CD4-positive, alpha-beta memory T cell (primary cell): ENCODE data around the gene ANKRD33B. TPM values are rescaled to one million over a fixed set of nuclear protein-coding genes. Genes with fewer than 3 reads are reported as not detected.
"Not testable (repeated sequence)": the region's sequence is repeated elsewhere in the genome, so short reads cannot be mapped to it uniquely, and the experiment has no call there.

Source experiments
- CTCF ChIA-PET: fragments of 350-600 bp; sonication (Branson Sonifier 250); formaldehyde crosslinking; loops from one replicate; lab custom pipeline; 2021; ENCODE audit warnings: inconsistent platforms; ENCODE audit not compliant: partially characterized antibody; lab: Charles Lee
- POLR2A ChIA-PET: fragments of 350-600 bp; sonication (Branson Sonifier 250); formaldehyde crosslinking; loops from one replicate; lab custom pipeline; 2021; ENCODE audit not compliant: partially characterized antibody; lab: Charles Lee
- DNase-seq, 5 donors: peaks; one replicate each; pipeline versions ENCODE4 v3.0.0 to v3.0.0-alpha.2; 2020 to 2022; ENCODE audit warnings: mixed read lengths in 1 of 5
- H3K27ac ChIP-seq: one replicate; pipeline ENCODE4 v1.7.0; 2013; ENCODE audit warnings: low read depth, low read length
- H3K27me3 ChIP-seq: 2 replicates; pipeline ENCODE4 v1.7.0; 2013; ENCODE audit warnings: mild to moderate bottlenecking, low read length, moderate library complexity; ENCODE audit not compliant: insufficient read depth
- H3K36me3 ChIP-seq: 2 replicates; pipeline ENCODE4 v1.7.0; 2013; ENCODE audit warnings: mild to moderate bottlenecking, low read length, moderate library complexity; ENCODE audit not compliant: insufficient read depth
- H3K4me1 ChIP-seq: 2 replicates; pipeline ENCODE4 v1.7.0; 2013; ENCODE audit warnings: mild to moderate bottlenecking, low read length, moderate library complexity; ENCODE audit not compliant: insufficient read depth
- H3K4me3 ChIP-seq, 2 donors: one replicate each; pipeline ENCODE4 v1.7.0; 2013; ENCODE audit warnings: low read length in 2 of 2, mild to moderate bottlenecking in 1 of 2
- H3K9me3 ChIP-seq, 2 donors: one replicate each; pipeline ENCODE4 v1.7.0; 2013; ENCODE audit warnings: low read length in 2 of 2, control low read depth in 1 of 2; ENCODE audit not compliant: control insufficient read depth in 1 of 2
- H3K27ac Mint-ChIP-seq, 7 donors: one replicate each; pipeline ENCODE4 v1.8.0; 2020 to 2021; ENCODE audit warnings: mixed read lengths in 7 of 7, mild to moderate bottlenecking in 6 of 7, inconsistent platforms in 3 of 7, moderate library complexity in 3 of 7
- H3K27me3 Mint-ChIP-seq, 2 donors: one replicate each; pipeline ENCODE4 v1.8.0; 2020 to 2021; ENCODE audit warnings: mixed read lengths in 2 of 2
- H3K36me3 Mint-ChIP-seq, 2 donors: one replicate each; pipeline ENCODE4 v1.8.0; 2020 to 2021; ENCODE audit warnings: mixed read lengths in 2 of 2, inconsistent platforms in 1 of 2, mild to moderate bottlenecking in 1 of 2
- H3K4me1 Mint-ChIP-seq, 4 donors: one replicate each; pipeline ENCODE4 v1.8.0; 2020 to 2021; ENCODE audit warnings: mixed read lengths in 4 of 4, mild to moderate bottlenecking in 1 of 4
- H3K4me3 Mint-ChIP-seq, 8 donors: one replicate each; pipeline ENCODE4 v1.8.0; 2020 to 2021; ENCODE audit warnings: mixed read lengths in 8 of 8, mild to moderate bottlenecking in 7 of 8, moderate library complexity in 6 of 8, inconsistent platforms in 3 of 8
- H3K9me3 Mint-ChIP-seq, 8 donors: one replicate each; pipeline ENCODE4 v1.8.0; 2020 to 2021; ENCODE audit warnings: mixed read lengths in 8 of 8, mild to moderate bottlenecking in 5 of 8, inconsistent platforms in 3 of 8, moderate library complexity in 1 of 8
- intact Hi-C: fragments of 100-400 bp; cut with micrococcal nuclease; formaldehyde crosslinking; loops from one replicate; pipeline ENCODE4 v1.15.1; 2023
- polyA plus RNA-seq, 2 donors: library from polyadenylated mRNA; unstranded; fragments of 300-500 nt; fragmentation: Illumina TruSeq; gene quantifications; one replicate each; pipeline ENCODE4 v1.2.3, GENCODE V29; 2021
- total RNA-seq, 2 experiments: library from RNA; stranded (reverse); gene quantifications; one replicate each; pipeline ENCODE4 v1.2.3, GENCODE V29; 2021

ANKRD33B gene
- total and polyA plus RNA-seq, 4 experiments from 2014 or later, result 0.05 to 2.3 (median 1.2) TPM

DNA sequence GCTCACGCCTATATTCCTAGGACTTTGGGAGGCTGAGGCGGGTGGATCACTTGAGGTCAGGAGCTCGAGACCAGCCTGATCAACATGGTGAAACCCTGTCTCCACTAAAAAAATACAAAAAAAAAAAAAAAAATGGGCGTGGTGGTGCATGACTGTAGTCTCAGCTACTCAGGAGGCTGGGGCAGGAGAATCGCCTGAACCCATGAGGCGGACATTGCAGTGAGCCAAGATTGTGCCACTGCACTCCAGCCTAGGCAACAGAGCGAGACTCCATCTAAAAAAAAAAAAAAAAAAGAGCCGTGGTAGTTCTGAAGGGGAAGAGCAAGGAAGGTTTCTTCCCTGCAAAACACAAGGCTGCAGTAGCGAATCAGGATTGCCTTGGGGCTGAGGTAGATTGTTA, 44.2 kb downstream of the ANKRD33B start:
- H3K27me3 ChIP-seq, H3K27ac ChIP-seq, H3K9me3 Mint-ChIP-seq, H3K36me3 Mint-ChIP-seq, H3K4me3 Mint-ChIP-seq, intact Hi-C loops, H3K4me3 ChIP-seq, H3K36me3 ChIP-seq, H3K27ac Mint-ChIP-seq, H3K9me3 ChIP-seq, DNase-seq, H3K4me1 ChIP-seq, POLR2A ChIA-PET, H3K27me3 Mint-ChIP-seq: not testable (repeated sequence)
- CTCF ChIA-PET, result interaction anchor here (1.8 kb wide), 1 partner anchor 19 kb away, joined by 8 read pairs; no protein-coding TSS in a partner anchor
- H3K4me1 Mint-ChIP-seq, result peaks cover 0 to 12% (median 5%) of the 10 kb centered on the region in 4 donors

DNA sequence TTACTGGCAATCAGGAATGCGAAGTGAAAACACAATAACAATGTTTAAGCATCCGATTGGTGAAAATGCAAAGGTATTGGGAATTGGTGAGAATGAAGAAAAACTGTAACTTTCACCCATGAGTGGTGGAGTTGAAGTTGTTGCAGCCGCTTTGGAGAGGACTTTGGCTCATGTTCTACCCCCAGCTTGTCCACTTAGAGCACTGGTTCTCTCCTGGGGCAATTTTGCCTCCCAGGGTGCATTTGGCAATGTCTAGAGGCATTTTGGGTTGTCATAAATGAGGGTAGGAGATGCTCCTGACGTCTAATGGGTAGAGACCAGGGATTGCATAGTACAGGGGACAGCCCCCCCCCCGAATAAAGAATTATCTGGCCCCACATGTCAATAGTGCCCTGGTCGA, 46.2 kb downstream of the ANKRD33B start:
- no peak overlapping the region for H3K4me3 Mint-ChIP-seq
- H3K36me3 ChIP-seq, result no peaks in the 10 kb centered on the region
- POLR2A ChIA-PET, result no interaction called here
- no peak overlapping the region for H3K27ac ChIP-seq
- H3K4me3 ChIP-seq, result no peak overlapping the region
- CTCF ChIA-PET, result no interaction called here
- no peak for DNase-seq
- H3K36me3 Mint-ChIP-seq, result peaks cover 0 to 5% of the 10 kb centered on the region in 2 donors
- intact Hi-C loops, result no loop called here
- H3K9me3 Mint-ChIP-seq, result no peaks in the 10 kb centered on the region
- no peaks in the 10 kb centered on the region for H3K4me1 ChIP-seq
- H3K27ac Mint-ChIP-seq, result no peak overlapping the region
- peaks cover 0 to 6% of the 10 kb centered on the region in 2 donors for H3K27me3 Mint-ChIP-seq
- H3K9me3 ChIP-seq, result no peaks in the 10 kb centered on the region
- H3K27me3 ChIP-seq, result no peaks in the 10 kb centered on the region
- peaks cover 0 to 12% (median 5%) of the 10 kb centered on the region in 4 donors for H3K4me1 Mint-ChIP-seq

DNA sequence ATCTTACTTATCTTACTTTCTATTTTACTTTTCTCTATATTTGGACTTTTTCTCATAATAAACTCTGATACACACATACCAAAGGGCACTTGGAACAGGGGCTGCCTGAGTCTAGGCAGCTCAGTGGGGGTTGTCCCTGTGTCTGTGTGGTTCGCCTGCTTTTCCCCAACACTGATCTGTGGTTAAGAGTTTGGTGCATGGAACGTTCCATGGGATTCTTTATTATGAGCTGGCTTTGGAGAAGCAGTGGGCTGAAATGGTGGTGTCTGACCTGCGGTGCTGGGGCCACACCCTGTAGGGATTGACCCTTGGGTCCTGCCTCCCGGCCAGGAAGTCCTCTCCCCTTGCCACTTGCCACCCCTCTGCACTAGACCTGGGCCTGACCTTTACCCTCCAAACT, 47.4 kb downstream of the ANKRD33B start:
- Histone ChIP-seq H3K4me3 (no peak overlapping the region), H3K27ac (no peak overlapping the region), H3K4me1 (no peaks in the 10 kb centered on the region), H3K9me3 (no peaks in the 10 kb centered on the region), H3K27me3 (no peaks in the 10 kb centered on the region), H3K36me3 (no peaks in the 10 kb centered on the region)
- intact Hi-C loops, result no loop called here
- H3K9me3 Mint-ChIP-seq, result no peaks in the 10 kb centered on the region
- H3K36me3 Mint-ChIP-seq, result no peaks in the 10 kb centered on the region
- no peak overlapping the region for H3K4me3 Mint-ChIP-seq
- POLR2A ChIA-PET, result no interaction called here
- H3K27ac Mint-ChIP-seq, result no peak overlapping the region
- peaks cover 0 to 3% of the 10 kb centered on the region in 2 donors for H3K27me3 Mint-ChIP-seq
- DNase-seq, result no peak
- CTCF ChIA-PET, result interaction anchor here (0.7 to 2.0 kb wide), 2 partner anchors 16 kb away, joined by 3 to 12 read pairs; no protein-coding TSS in a partner anchor
- H3K4me1 Mint-ChIP-seq, result peaks cover 0 to 12% (median 5%) of the 10 kb centered on the region in 4 donors

DNA sequence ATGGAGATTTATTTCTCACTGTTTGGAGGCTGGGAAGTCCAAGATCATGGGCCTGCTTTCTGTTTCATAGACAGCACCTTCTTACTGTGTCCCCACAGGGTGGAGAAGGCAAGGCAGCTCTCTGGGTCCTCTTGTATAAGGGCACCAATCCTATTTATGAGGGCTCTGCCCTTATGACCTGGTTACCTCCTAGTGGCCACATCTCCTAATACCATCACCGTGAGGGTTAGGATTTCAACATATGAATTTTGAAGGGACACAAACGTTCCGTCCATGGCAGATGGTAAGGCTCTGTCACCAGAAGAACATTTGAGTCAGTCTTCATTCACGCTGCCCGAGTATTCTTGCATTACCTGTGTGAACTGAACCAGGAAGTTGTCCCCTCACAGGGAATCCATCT, 48.4 kb downstream of the ANKRD33B start:
- no peak overlapping the region for H3K4me3 ChIP-seq
- no peak overlapping the region for H3K4me3 Mint-ChIP-seq
- H3K27me3 ChIP-seq, result no peaks in the 10 kb centered on the region
- no peaks in the 10 kb centered on the region for H3K9me3 Mint-ChIP-seq
- H3K27ac Mint-ChIP-seq, result no peak overlapping the region
- no peak for DNase-seq
- no peaks in the 10 kb centered on the region for H3K4me1 ChIP-seq
- no peaks in the 10 kb centered on the region for H3K36me3 ChIP-seq
- H3K4me1 Mint-ChIP-seq, result peaks cover 0 to 6% (median 2%) of the 10 kb centered on the region in 4 donors
- intact Hi-C loops, result no loop called here
- CTCF ChIA-PET, result interaction anchor here (2.0 kb wide), 1 partner anchor 15 kb away, joined by 12 read pairs; no protein-coding TSS in a partner anchor
- peaks cover 0 to 3% of the 10 kb centered on the region in 2 donors for H3K27me3 Mint-ChIP-seq
- no peaks in the 10 kb centered on the region for H3K36me3 Mint-ChIP-seq
- POLR2A ChIA-PET, result no interaction called here
- no peaks in the 10 kb centered on the region for H3K9me3 ChIP-seq
- H3K27ac ChIP-seq, result no peak overlapping the region

DNA sequence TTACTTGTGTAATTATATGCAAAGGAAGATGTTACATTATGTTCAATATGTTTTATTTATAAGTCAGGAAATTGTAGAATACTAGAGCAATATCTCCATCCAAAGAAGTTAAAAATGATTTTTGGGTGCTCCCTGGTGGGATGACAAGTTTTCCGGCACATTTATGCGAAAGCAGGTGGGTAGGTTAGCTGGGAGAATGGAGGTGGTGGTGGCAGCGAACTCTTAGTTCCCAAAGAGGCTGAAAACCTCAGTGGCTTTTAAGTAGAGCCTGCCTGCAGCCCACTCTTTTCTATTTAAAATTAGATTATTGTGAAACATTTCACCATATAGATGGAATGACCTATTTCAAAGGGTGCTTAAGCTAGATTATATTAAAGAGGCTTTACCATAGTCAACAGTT, 51.8 kb downstream of the ANKRD33B start:
- Histone ChIP-seq H3K27me3 (no peaks in the 10 kb centered on the region), H3K36me3 (no peaks in the 10 kb centered on the region), H3K4me3 (no peak overlapping the region), H3K9me3 (no peaks in the 10 kb centered on the region), H3K4me1 (no peaks in the 10 kb centered on the region), H3K27ac (no peak overlapping the region)
- Mint-ChIP-seq H3K4me1 (peaks cover 0 to 5% (median under 1%) of the 10 kb centered on the region in 4 donors), H3K9me3 (peaks cover 0 to under 1% (median 0%) of the 10 kb centered on the region in 8 donors), H3K36me3 (peaks cover 5 to 6% of the 10 kb centered on the region in 2 donors), H3K27me3 (no peaks in the 10 kb centered on the region), H3K27ac (no peak overlapping the region), H3K4me3 (no peak overlapping the region)
- no peak for DNase-seq
- ChIA-PET POLR2A (no interaction called here), CTCF (interaction anchor here (3.0 kb wide), 1 partner anchor 12 kb away, joined by 14 read pairs; no protein-coding TSS in a partner anchor)
- intact Hi-C loops, result no loop called here

DNA sequence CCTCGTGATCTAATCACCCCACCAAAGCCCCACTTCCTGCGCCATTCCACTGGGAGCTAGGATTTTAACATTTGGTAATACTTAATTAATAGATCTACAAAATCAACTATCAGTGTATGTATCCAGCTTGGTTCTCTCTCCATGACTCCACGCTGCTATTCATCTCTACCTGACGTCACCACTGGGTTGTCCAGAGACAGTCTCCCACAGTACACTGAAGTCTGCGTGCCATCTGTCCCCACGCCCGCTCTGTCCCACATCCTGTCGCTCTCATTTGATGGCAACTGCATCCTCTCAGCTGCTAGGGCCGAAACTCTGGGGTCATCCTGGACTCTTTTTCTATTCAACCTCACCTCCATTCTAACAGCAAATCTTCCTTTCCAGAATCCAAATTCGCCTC, 53.2 kb downstream of the ANKRD33B start:
- DNase-seq, result no peak
- Mint-ChIP-seq H3K4me3 (no peak overlapping the region), H3K27me3 (no peaks in the 10 kb centered on the region), H3K9me3 (peaks cover 0 to 9% (median 0%) of the 10 kb centered on the region in 8 donors), H3K36me3 (peaks cover 6 to 12% of the 10 kb centered on the region in 2 donors), H3K4me1 (peaks cover 1 to 6% (median 3%) of the 10 kb centered on the region in 4 donors), H3K27ac (peak overlapping the region in 1 of 7 donors; percentile 56)
- no peaks in the 10 kb centered on the region for H3K36me3 ChIP-seq
- ChIA-PET CTCF (interaction anchor here (3.0 kb wide), 1 partner anchor 11 kb away, joined by 14 read pairs; no protein-coding TSS in a partner anchor), POLR2A (no interaction called here)
- no peaks in the 10 kb centered on the region for H3K27me3 ChIP-seq
- no peaks in the 10 kb centered on the region for H3K4me1 ChIP-seq
- no peak overlapping the region for H3K4me3 ChIP-seq
- no peak overlapping the region for H3K27ac ChIP-seq
- no peaks in the 10 kb centered on the region for H3K9me3 ChIP-seq
- intact Hi-C loops, result no loop called here

DNA sequence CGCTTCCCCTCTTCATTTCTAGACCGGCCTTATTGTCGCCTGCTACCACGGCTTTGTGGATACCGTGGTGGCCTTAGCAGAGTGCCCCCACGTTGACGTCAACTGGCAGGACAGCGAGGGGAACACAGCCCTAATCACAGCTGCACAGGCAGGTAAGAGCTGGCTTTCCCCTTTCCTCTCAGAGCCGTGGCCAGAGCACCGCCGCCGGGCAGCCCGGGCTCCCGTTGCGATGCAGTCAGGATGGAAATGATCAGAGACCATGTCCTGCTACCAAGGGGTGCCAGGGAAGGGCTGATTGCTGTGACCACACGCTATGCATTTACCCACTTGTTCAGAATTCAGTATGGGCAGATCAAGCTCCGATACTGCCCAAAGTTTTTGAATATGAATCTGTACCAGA, 54.4 kb downstream of the ANKRD33B start:
- Histone ChIP-seq H3K27ac (no peak overlapping the region), H3K27me3 (no peaks in the 10 kb centered on the region), H3K4me3 (no peak overlapping the region), H3K4me1 (no peaks in the 10 kb centered on the region), H3K36me3 (no peaks in the 10 kb centered on the region), H3K9me3 (no peaks in the 10 kb centered on the region)
- no peak overlapping the region for H3K27ac Mint-ChIP-seq
- no peaks in the 10 kb centered on the region for H3K27me3 Mint-ChIP-seq
- peaks cover 6 to 12% of the 10 kb centered on the region in 2 donors for H3K36me3 Mint-ChIP-seq
- no peak for DNase-seq
- peaks cover 1 to 8% (median 3%) of the 10 kb centered on the region in 4 donors for H3K4me1 Mint-ChIP-seq
- intact Hi-C loops, result no loop called here
- H3K9me3 Mint-ChIP-seq, result peaks cover 0 to 9% (median 0%) of the 10 kb centered on the region in 8 donors
- CTCF ChIA-PET, result interaction anchor here (1.5 kb wide), 1 partner anchor 9 kb away, joined by 8 read pairs; no protein-coding TSS in a partner anchor
- POLR2A ChIA-PET, result no interaction called here
- no peak overlapping the region for H3K4me3 Mint-ChIP-seq
